ENCODE measurements around the gene CAV2.
"Not testable (repeated sequence)": the region's sequence is repeated elsewhere in the genome, so short reads cannot be mapped to it uniquely, and the experiment has no call there.

CAV2 gene

GRCh38 chr7:116499168-116500077, at the start of gene CAV2:
TSS of gene CAV2 (plus strand) at chr7:116499738. CDS start at chr7:116499782, 44 bp downstream.
- in situ Hi-C loops (cut with MboI; ENCODE audit: low pct_unique_long_range_greater_than_20kb, low sequenced_read_pairs): no loop called here
- DNase-seq: no peak

GRCh38 chr7:116449950-116450349, 49.6 kb upstream of the CAV2 start:
- no peak for DNase-seq
- in situ Hi-C loops (cut with MboI; ENCODE audit: low pct_unique_long_range_greater_than_20kb, low sequenced_read_pairs): no loop called here

GRCh38 chr7:116451957-116452729, 47.4 kb upstream of the CAV2 start:
- no peak for DNase-seq
- in situ Hi-C loops (cut with MboI; ENCODE audit: low pct_unique_long_range_greater_than_20kb, low sequenced_read_pairs): no loop called here

- in situ Hi-C loops (cut with MboI; ENCODE audit: low pct_unique_long_range_greater_than_20kb, low sequenced_read_pairs): no loop called here
- DNase-seq: no peak
Observed at GRCh38 chr7:116454377-116454776, 45.2 kb upstream of the CAV2 start.

- in situ Hi-C loops (cut with MboI; ENCODE audit: low pct_unique_long_range_greater_than_20kb, low sequenced_read_pairs): no loop called here
- no peak for DNase-seq
Observed at GRCh38 chr7:116455009-116455408, 44.5 kb upstream of the CAV2 start.

GRCh38 chr7:116455499-116455898, 44.0 kb upstream of the CAV2 start:
- in situ Hi-C loops (cut with MboI; ENCODE audit: low pct_unique_long_range_greater_than_20kb, low sequenced_read_pairs): no loop called here

GRCh38 chr7:116461500-116461899, 38.0 kb upstream of the CAV2 start:
- in situ Hi-C loops (cut with MboI; ENCODE audit: low pct_unique_long_range_greater_than_20kb, low sequenced_read_pairs): no loop called here
- DNase-seq: no peak

More at GRCh38 chr7:116455499-116455898, 44.0 kb upstream of the CAV2 start:
- DNase-seq: no peak

- in situ Hi-C loops (cut with MboI; ENCODE audit: low pct_unique_long_range_greater_than_20kb, low sequenced_read_pairs): no loop called here
- DNase-seq: no peak
Observed at GRCh38 chr7:116463956-116464355, 35.6 kb upstream of the CAV2 start.

GRCh38 chr7:116464375-116464774, 35.2 kb upstream of the CAV2 start:
- no peak for DNase-seq
- in situ Hi-C loops (cut with MboI; ENCODE audit: low pct_unique_long_range_greater_than_20kb, low sequenced_read_pairs): no loop called here

- in situ Hi-C loops (cut with MboI; ENCODE audit: low pct_unique_long_range_greater_than_20kb, low sequenced_read_pairs): no loop called here
- no peak for DNase-seq
Observed at GRCh38 chr7:116465125-116465524, 34.4 kb upstream of the CAV2 start.

- DNase-seq: no peak
- in situ Hi-C loops (cut with MboI; ENCODE audit: low pct_unique_long_range_greater_than_20kb, low sequenced_read_pairs): no loop called here
Observed at GRCh38 chr7:116468534-116468933, 31.0 kb upstream of the CAV2 start.

GRCh38 chr7:116477625-116478024, 21.9 kb upstream of the CAV2 start:
- DNase-seq: no peak
- in situ Hi-C loops (cut with MboI; ENCODE audit: low pct_unique_long_range_greater_than_20kb, low sequenced_read_pairs): no loop called here

- in situ Hi-C loops (cut with MboI; ENCODE audit: low pct_unique_long_range_greater_than_20kb, low sequenced_read_pairs): no loop called here
- no peak for DNase-seq
Observed at GRCh38 chr7:116478834-116479233, 20.7 kb upstream of the CAV2 start.

GRCh38 chr7:116483271-116483942, 16.1 kb upstream of the CAV2 start:
- DNase-seq: no peak
- in situ Hi-C loops (cut with MboI; ENCODE audit: low pct_unique_long_range_greater_than_20kb, low sequenced_read_pairs): no loop called here

GRCh38 chr7:116484389-116484788, 15.1 kb upstream of the CAV2 start:
- DNase-seq; in situ Hi-C loops (cut with MboI; ENCODE audit: low pct_unique_long_range_greater_than_20kb, low sequenced_read_pairs): not testable (repeated sequence)

GRCh38 chr7:116487907-116488521, 11.5 kb upstream of the CAV2 start:
- in situ Hi-C loops (cut with MboI; ENCODE audit: low pct_unique_long_range_greater_than_20kb, low sequenced_read_pairs): no loop called here
- no peak for DNase-seq

- in situ Hi-C loops (cut with MboI; ENCODE audit: low pct_unique_long_range_greater_than_20kb, low sequenced_read_pairs): no loop called here
- no peak for DNase-seq
Observed at GRCh38 chr7:116490351-116490750, 9.2 kb upstream of the CAV2 start.

- in situ Hi-C loops (cut with MboI; ENCODE audit: low pct_unique_long_range_greater_than_20kb, low sequenced_read_pairs): no loop called here
- no peak for DNase-seq
Observed at GRCh38 chr7:116491887-116492653, 7.5 kb upstream of the CAV2 start.

Measured in KBM-7 (cell line).